ENCODE measurements around the gene TMPRSS15.

The TMPRSS15 gene

DNA sequence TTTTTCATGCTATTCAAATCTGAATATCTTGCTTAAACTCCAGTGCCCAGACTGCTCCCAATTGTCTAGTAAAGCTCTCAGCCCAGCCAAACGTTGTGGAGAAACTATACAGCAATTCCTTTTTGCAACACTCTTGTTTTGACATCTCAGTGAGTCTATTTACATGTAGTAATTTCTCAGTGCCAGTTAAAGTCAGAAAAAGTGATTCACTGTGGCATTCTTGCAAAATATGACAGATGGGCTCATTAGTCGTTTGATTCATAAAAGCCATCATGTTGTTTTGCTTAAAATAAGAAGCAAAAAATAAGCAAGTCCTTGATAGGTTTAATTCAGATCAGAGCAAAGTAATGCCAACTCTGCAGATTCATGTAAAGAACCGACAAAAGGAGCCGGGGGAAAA lies 20.7 kb upstream of the TMPRSS15 start:
- in situ Hi-C loops (cut with HindIII; ENCODE audit: low sequenced_read_pairs), result no loop called here
- TF ChIP-seq, protein P1, sequence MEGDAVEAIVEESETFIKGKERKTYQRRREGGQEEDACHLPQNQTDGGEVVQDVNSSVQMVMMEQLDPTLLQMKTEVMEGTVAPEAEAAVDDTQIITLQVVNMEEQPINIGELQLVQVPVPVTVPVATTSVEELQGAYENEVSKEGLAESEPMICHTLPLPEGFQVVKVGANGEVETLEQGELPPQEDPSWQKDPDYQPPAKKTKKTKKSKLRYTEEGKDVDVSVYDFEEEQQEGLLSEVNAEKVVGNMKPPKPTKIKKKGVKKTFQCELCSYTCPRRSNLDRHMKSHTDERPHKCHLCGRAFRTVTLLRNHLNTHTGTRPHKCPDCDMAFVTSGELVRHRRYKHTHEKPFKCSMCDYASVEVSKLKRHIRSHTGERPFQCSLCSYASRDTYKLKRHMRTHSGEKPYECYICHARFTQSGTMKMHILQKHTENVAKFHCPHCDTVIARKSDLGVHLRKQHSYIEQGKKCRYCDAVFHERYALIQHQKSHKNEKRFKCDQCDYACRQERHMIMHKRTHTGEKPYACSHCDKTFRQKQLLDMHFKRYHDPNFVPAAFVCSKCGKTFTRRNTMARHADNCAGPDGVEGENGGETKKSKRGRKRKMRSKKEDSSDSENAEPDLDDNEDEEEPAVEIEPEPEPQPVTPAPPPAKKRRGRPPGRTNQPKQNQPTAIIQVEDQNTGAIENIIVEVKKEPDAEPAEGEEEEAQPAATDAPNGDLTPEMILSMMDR (IDR thresholded peaks at IDR 0.05; ENCODE audit: low read depth, low read length, missing control alignments), result no peak
- DNase-seq (ENCODE audit: low read depth), result no peak
- H3K4me3 ChIP-seq (ENCODE audit: low read depth, low read length), result no peak overlapping the region

DNA sequence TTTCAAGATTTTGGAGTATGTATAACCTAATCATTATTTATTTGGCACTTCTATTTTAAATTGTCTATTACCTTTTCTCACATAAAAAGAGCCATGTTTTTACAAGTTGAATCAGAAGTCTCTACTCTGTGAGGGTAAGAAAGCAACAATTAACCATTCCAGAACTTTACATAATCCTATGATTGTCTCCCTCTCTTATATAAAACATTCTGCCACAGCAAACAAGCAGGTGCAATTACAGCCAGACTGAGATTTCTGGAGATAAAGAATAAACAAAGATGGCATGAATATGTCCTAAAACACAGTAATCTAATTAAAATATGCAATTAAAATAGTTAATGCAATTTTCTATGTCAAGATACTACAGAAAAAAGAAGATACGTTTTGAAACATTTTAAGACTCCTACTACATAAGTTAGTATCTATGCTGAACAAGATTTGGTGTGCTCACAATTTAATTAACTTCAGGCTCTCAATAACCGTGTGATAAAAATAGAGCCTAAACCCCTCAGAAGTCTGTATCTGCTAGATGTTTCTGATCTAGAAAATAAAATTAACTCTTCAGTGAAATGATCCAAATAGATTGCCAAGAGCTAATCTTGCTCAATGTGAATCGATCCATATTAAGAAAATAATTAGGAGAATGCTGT lies 13.7 kb upstream of the TMPRSS15 start:
- H3K4me3 ChIP-seq (ENCODE audit: low read depth, low read length), result no peak overlapping the region
- in situ Hi-C loops (cut with HindIII; ENCODE audit: low sequenced_read_pairs), result no loop called here
- TF ChIP-seq, protein P1 (IDR thresholded peaks at IDR 0.05; ENCODE audit: low read depth, low read length, missing control alignments), result no peak
- DNase-seq (ENCODE audit: low read depth), result no peak

DNA sequence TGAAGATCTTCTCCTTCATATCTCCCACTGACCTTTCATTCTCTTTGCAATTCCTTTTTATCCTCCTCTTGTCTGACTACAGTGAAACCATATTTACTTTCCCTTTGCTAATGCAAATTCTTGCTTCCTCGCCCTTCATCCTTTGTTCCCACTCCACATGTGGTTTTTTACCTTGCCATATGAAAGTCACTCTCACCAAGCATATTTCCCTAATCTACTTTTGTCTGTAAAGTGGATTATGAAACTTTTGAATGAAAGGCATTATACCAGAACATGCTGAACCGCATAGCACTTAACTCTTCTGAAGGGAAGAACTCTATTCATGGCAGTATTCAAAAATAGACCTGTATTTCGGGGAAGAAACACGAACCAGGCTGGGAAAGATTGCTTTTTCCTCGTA lies 8.0 kb upstream of the TMPRSS15 start:
- TF ChIP-seq, protein P1 (IDR thresholded peaks at IDR 0.05; ENCODE audit: low read depth, low read length, missing control alignments), result no peak
- no peak for DNase-seq (ENCODE audit: low read depth)
- H3K4me3 ChIP-seq (ENCODE audit: low read depth, low read length), result no peak overlapping the region
- in situ Hi-C loops (cut with HindIII; ENCODE audit: low sequenced_read_pairs), result no loop called here

DNA sequence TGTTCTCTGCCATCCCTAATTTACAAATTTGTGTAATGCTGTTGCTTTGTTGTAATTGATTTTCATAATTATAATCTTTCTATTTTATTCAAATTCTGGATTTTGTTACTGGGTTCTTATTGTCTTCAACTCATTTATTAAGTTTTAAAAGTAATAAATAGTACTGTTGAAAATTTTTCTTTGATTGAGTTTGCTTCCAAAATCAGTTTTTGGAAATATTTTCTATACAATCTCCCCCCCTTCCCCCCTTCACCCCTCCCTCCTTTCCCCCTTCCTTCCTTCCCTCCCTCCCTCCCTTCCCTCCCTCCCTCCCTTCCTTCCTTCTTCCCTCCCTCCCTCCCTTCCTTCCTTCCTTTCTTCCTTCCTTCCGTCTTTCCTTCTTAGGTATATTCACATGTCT lies 6.0 kb upstream of the TMPRSS15 start:
- in situ Hi-C loops (cut with HindIII; ENCODE audit: low sequenced_read_pairs), result no loop called here
- no peak for DNase-seq (ENCODE audit: low read depth)
- no peak overlapping the region for H3K4me3 ChIP-seq (ENCODE audit: low read depth, low read length)
- TF ChIP-seq, protein P1 (IDR thresholded peaks at IDR 0.05; ENCODE audit: low read depth, low read length, missing control alignments), result no peak

DNA sequence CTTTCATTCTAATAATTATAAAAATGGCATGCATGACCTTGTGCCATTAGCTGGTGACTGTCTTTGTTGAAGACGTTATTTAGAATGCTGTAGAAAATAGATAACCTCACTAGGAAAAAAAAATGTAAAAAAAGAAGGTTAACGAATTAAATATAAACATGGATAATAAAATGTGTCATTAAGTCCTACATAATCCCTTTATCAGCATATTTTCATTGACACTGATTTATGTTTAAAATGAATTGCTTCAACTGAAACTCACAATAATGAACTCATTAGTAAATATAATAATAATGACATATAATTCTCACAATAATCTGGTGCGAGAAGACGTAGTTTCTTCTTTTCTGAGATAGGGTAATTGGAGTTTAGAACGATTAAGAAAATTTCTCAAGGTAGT lies 4.7 kb downstream of the TMPRSS15 start:
- H3K4me3 ChIP-seq (ENCODE audit: low read depth, low read length), result no peak overlapping the region
- TF ChIP-seq, protein P1 (IDR thresholded peaks at IDR 0.05; ENCODE audit: low read depth, low read length, missing control alignments), result no peak
- in situ Hi-C loops (cut with HindIII; ENCODE audit: low sequenced_read_pairs), result no loop called here
- no peak for DNase-seq (ENCODE audit: low read depth)

DNA sequence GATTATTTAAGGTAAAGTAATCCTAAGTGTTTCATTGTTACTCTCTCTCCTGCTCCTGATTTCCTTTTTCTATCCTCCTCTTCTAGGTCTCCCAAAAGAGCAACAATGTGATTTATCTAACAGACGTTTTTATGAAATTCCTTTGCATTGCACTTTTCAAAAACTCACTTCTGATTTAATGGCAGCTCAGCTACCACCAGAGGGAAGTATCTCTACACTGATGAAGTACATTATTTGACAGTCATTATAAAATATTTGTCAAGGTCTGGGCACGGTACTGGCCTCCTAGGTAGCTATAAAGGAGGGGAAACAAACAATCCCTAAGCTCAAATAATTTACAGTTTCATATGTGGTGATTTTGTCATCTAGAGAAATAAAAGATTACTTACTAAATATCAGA lies 15.6 kb downstream of the TMPRSS15 start:
- no peak overlapping the region for H3K4me3 ChIP-seq (ENCODE audit: low read depth, low read length)
- DNase-seq (ENCODE audit: low read depth), result no peak
- TF ChIP-seq, protein P1 (IDR thresholded peaks at IDR 0.05; ENCODE audit: low read depth, low read length, missing control alignments), result no peak
- in situ Hi-C loops (cut with HindIII; ENCODE audit: low sequenced_read_pairs), result no loop called here
